Breast epithelium (tissue), 4 donors: Measurements from ENCODE around the gene TUSC2. TPM values are rescaled to one million over a fixed set of nuclear protein-coding genes. Genes with fewer than 3 reads are reported as not detected.
"Not testable (repeated sequence)": the region's sequence is repeated elsewhere in the genome, so short reads cannot be mapped to it uniquely, and the experiment has no call there.

Experiments
- DNase-seq, 2 donors: peaks; one replicate each; pipeline ENCODE4 v3.0.0-alpha.2; 2019; ENCODE audit warnings: low spot score in 2 of 2
- H3K27ac ChIP-seq, 2 donors: fragments of 200-600 bp; sonication (generic) in 1 of 2; one replicate each; pipeline ENCODE4 v1.5.1; 2016 to 2019; ENCODE audit warnings: mild to moderate bottlenecking in 1 of 2
- H3K27me3 ChIP-seq, 2 donors: fragments of 200-600 bp; sonication (generic) in 1 of 2; one replicate each; pipeline versions ENCODE4 v1.5.1 to v1.6.0; 2017 to 2019; ENCODE audit warnings: control low read depth in 1 of 2, mild to moderate bottlenecking in 1 of 2
- H3K36me3 ChIP-seq: fragments of 200-600 bp; one replicate; pipeline ENCODE4 v1.5.1; 2019
- H3K4me1 ChIP-seq, 2 donors: fragments of 200-600 bp; sonication (generic); one replicate each; pipeline ENCODE4 v1.5.1; 2016 to 2019; ENCODE audit warnings: control low read depth in 1 of 2
- H3K4me3 ChIP-seq, 3 donors: fragments of 200-600 bp; sonication (generic); 1 replicate in 2 of 3; 2 replicates in 1 of 3; pipeline ENCODE4 v1.5.1; 2016 to 2019; ENCODE audit warnings: mild to moderate bottlenecking in 3 of 3, moderate library complexity in 2 of 3
- H3K9me3 ChIP-seq, 2 donors: fragments of 200-600 bp; sonication (generic) in 1 of 2; one replicate each; pipeline ENCODE4 v1.5.1; 2016 to 2019; ENCODE audit warnings: control low read depth in 1 of 2
- POLR2A ChIP-seq: fragments of 450-650 bp; IDR thresholded peaks from one replicate; pipeline ENCODE4 v1.6.1; 2016; ENCODE audit warnings: antibody characterized with exemption, mild to moderate bottlenecking, moderate library complexity
- POLR2AphosphoS5 ChIP-seq, 3 donors: sonication (generic); formaldehyde crosslinking; IDR thresholded peaks; one replicate each; pipeline ENCODE4 v1.6.1; 2017; ENCODE audit warnings: antibody characterized with exemption in 3 of 3
- intact Hi-C: fragments of 100-400 bp; cut with DNase I; formaldehyde crosslinking; loops from one replicate; pipeline ENCODE4 v1.15.1; 2023; ENCODE audit warnings: low total_unique reads
- total RNA-seq, 3 donors: library from RNA; depleted of rRNA; stranded (reverse); fragments of >200 nt; gene quantifications; one replicate each; pipeline ENCODE4 v1.1.0, GENCODE V29; 2016
- TF ChIP-seq, protein P1 (sequence below), 3 donors: fragments of 450-650 bp; IDR thresholded peaks; one replicate each; pipeline ENCODE4 v1.5.1; 2016 to 2017; ENCODE audit warnings: antibody characterized with exemption in 3 of 3, mild to moderate bottlenecking in 3 of 3, moderate library complexity in 3 of 3

Gene TUSC2
- total RNA-seq, 3 donors from 2014 or later = 18.1 to 25.9 (median 21.3) TPM

- intact Hi-C loops = no loop called here
- TF ChIP-seq POLR2A = no peak
- no peak overlapping the region for H3K4me3 ChIP-seq
- peaks cover 5% of the 10 kb centered on the region in 2 donors for H3K4me1 ChIP-seq
- no peaks in the 10 kb centered on the region for H3K9me3 ChIP-seq
- peak overlapping the region in 1 of 2 donors; percentile 12 for H3K27ac ChIP-seq
- H3K36me3 ChIP-seq = no peaks in the 10 kb centered on the region
- DNase-seq = no peak
- no peaks in the 10 kb centered on the region for H3K27me3 ChIP-seq
Observed at GRCh38 chr3:50290161-50290641, 37.8 kb downstream of the TUSC2 start.

GRCh38 chr3:50289130-50289529 is 38.9 kb downstream of the TUSC2 start:
- H3K9me3 ChIP-seq = no peaks in the 10 kb centered on the region
- intact Hi-C loops = no loop called here
- no peaks in the 10 kb centered on the region for H3K36me3 ChIP-seq
- TF ChIP-seq, protein P1, sequence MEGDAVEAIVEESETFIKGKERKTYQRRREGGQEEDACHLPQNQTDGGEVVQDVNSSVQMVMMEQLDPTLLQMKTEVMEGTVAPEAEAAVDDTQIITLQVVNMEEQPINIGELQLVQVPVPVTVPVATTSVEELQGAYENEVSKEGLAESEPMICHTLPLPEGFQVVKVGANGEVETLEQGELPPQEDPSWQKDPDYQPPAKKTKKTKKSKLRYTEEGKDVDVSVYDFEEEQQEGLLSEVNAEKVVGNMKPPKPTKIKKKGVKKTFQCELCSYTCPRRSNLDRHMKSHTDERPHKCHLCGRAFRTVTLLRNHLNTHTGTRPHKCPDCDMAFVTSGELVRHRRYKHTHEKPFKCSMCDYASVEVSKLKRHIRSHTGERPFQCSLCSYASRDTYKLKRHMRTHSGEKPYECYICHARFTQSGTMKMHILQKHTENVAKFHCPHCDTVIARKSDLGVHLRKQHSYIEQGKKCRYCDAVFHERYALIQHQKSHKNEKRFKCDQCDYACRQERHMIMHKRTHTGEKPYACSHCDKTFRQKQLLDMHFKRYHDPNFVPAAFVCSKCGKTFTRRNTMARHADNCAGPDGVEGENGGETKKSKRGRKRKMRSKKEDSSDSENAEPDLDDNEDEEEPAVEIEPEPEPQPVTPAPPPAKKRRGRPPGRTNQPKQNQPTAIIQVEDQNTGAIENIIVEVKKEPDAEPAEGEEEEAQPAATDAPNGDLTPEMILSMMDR (IDR thresholded peaks at IDR 0.05) = no peak
- no peak for TF ChIP-seq POLR2AphosphoS5 (IDR thresholded peaks at IDR 0.05)
- no peak for TF ChIP-seq POLR2A
- peaks cover 5% of the 10 kb centered on the region in 2 donors for H3K4me1 ChIP-seq
- H3K27ac ChIP-seq = no peak overlapping the region
- H3K4me3 ChIP-seq = no peak overlapping the region
- no peak for DNase-seq
- H3K27me3 ChIP-seq = no peaks in the 10 kb centered on the region

DNA sequence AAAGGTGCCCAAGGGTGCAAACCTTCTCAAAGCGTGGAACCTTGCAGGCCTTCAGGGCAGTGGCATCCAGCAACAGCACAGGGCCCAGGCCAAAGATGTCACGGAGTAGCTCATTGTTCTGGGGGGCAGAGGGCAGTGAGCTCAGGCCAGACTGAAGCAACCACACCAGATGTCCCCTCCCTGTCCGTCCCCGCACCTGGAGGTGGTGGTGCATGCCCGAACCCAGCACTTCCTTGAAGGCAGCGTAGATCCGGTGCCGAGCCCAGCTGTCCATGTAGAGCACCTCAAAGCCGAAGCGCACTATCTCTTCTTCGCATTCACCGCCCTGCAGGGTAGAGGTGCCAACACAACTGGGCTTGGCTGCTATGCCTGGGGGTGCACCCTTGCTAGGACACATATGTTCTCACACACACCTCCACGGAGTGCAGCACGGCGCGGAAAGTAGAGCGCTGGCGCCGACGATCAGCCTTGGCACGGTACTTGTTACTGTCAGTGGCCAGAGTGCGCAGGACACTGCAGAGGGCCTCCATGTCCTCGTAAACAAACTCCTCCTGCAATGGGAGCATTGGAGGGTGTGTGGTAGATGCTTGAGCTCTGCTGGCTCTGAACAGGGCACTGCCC is 39.5 kb downstream of the TUSC2 start:
- H3K27ac ChIP-seq = no peak overlapping the region
- H3K36me3 ChIP-seq = no peaks in the 10 kb centered on the region
- no peaks in the 10 kb centered on the region for H3K27me3 ChIP-seq
- TF ChIP-seq POLR2AphosphoS5 (IDR thresholded peaks at IDR 0.05) (no peak), POLR2A (no peak)
- no peak for DNase-seq
- intact Hi-C loops = no loop called here
- no peaks in the 10 kb centered on the region for H3K9me3 ChIP-seq
- peaks cover 5% of the 10 kb centered on the region in 2 donors for H3K4me1 ChIP-seq
- H3K4me3 ChIP-seq = no peak overlapping the region

- H3K9me3 ChIP-seq = no peaks in the 10 kb centered on the region
- H3K4me1 ChIP-seq = peaks cover 0 to 5% of the 10 kb centered on the region in 2 donors
- H3K36me3 ChIP-seq = no peaks in the 10 kb centered on the region
- intact Hi-C loops = no loop called here
- no peaks in the 10 kb centered on the region for H3K27me3 ChIP-seq
- no peak overlapping the region for H3K27ac ChIP-seq
- no peak overlapping the region for H3K4me3 ChIP-seq
- no peak for DNase-seq
- TF ChIP-seq POLR2AphosphoS5 (IDR thresholded peaks at IDR 0.05) (no peak), POLR2A (no peak)
- TF ChIP-seq, protein P1 (IDR thresholded peaks at IDR 0.05) = no peak
Observed at GRCh38 chr3:50287262-50287661, 40.8 kb downstream of the TUSC2 start.

GRCh38 chr3:50286322-50287227 is 41.4 kb downstream of the TUSC2 start:
- no peak overlapping the region for H3K27ac ChIP-seq
- H3K27me3 ChIP-seq = no peaks in the 10 kb centered on the region
- no peaks in the 10 kb centered on the region for H3K9me3 ChIP-seq
- intact Hi-C loops = no loop called here
- no peak overlapping the region for H3K4me3 ChIP-seq
- no peak for DNase-seq
- H3K4me1 ChIP-seq = peaks cover 0 to 5% of the 10 kb centered on the region in 2 donors
- no peaks in the 10 kb centered on the region for H3K36me3 ChIP-seq
- TF ChIP-seq POLR2A (no peak), POLR2AphosphoS5 (IDR thresholded peaks at IDR 0.05) (no peak)
- TF ChIP-seq, protein P1 (IDR thresholded peaks at IDR 0.05) = no peak

- intact Hi-C loops, H3K27ac ChIP-seq, DNase-seq, H3K9me3 ChIP-seq, H3K27me3 ChIP-seq, H3K36me3 ChIP-seq, H3K4me3 ChIP-seq, H3K4me1 ChIP-seq: not testable (repeated sequence)
Observed at GRCh38 chr3:50284121-50284520, 43.9 kb downstream of the TUSC2 start.
